ENCODE data around the gene LNP1. TPM values are rescaled to one million over a fixed set of nuclear protein-coding genes. Genes with fewer than 3 reads are reported as not detected.
"Not testable (repeated sequence)": the region's sequence is repeated elsewhere in the genome, so short reads cannot be mapped to it uniquely, and the experiment has no call there.

Gene LNP1
- total RNA-seq, 1 experiment from 2014 or later: 10.8 TPM

- peak; percentile 33 for DNase-seq (ENCODE audit: low read depth)
- in situ Hi-C loops (cut with HindIII; ENCODE audit: low pct_unique_long_range_greater_than_20kb, low sequenced_read_pairs): no loop called here
These were observed 61.7 kb downstream of the LNP1 start for GRCh38 chr3:100463002-100463401.

DNA sequence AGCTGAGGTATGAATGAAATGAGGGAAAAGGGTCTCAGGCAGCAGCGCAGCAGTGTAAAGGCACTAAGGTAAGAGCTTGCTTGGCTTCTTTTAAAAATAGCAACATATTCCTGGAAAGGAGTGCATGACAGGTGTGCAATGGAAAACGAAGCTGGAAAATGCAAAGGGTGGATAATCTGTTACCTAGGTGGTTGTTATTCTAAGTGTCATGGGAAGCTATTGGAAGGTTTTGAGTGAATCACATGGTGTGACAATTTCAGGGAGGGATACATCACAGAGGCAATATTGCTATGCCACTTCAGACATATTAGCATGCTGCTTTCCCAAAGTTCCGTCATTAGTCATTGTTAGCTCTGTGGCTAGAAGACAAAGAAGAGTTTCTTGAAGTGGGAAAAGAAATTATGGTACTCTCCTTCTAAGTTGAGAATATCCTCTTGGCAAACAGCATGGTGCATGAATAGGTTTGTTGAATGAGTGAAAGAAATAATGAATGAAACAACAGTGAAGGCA lies 62.4 kb downstream of the LNP1 start:
- in situ Hi-C loops (cut with HindIII; ENCODE audit: low pct_unique_long_range_greater_than_20kb, low sequenced_read_pairs): no loop called here
- DNase-seq (ENCODE audit: low read depth): no peak

DNA sequence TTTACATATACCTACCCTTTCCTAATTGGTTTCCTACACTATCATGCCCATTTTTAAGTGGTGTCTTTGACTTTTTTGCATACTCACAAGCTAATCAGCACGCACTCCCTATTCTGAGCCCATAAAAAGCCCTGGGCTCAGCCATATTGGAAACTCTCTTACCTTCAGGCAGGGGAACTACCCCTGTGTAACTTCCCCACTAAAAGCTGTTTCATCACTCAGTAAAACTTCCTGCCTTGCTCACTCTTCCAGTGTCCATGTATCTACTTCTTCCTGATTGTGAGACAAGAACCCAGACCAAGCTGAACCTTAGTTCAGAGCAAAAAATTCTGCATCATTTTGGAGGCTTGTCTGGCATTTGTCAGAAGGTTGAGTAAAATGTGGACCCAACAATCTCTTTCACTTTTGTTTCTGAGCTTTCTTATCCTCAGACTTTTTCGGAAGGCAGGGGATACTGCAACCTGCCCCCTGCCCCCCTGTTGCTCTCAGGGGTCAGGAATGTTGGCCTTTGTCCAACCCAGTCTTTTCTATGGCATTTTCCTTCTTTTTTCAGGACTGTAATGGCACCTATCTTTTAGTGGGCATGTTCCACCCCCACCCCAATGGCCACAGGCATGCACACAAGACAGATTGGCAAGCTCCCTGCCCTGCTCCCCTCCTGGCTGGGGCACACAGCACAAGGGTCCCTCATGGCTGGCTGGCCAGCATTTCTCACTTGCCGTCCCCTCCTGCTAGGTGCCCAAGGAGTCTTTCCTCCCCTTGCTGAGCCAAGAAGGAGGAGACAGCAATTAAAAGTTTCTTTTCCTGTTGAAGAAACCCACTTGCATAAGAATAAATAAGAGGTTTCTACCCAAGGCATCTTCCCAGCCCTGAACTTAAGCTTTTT lies 64.8 kb downstream of the LNP1 start:
- in situ Hi-C loops (cut with HindIII; ENCODE audit: low pct_unique_long_range_greater_than_20kb, low sequenced_read_pairs): no loop called here
- no peak for DNase-seq (ENCODE audit: low read depth)

DNA sequence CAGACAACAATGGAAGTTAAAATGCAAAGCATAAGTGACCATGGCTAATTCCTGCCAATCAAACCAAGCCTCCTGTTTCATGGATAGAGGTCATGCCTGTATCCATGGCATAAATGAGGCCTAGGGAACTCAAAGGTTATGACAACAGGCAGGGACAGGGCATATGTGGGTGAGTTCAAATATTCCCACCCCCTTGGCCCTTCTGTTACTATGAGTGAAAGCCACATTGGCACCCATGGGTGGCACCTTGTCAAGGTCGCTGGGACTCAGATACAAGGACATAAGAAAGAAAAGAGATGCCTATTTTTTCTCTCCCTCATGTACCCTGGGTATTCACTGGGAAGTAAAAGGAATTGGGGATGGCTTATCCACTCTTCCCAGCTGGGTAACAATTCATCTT lies 65.8 kb downstream of the LNP1 start:
- no peak for DNase-seq (ENCODE audit: low read depth)
- in situ Hi-C loops (cut with HindIII; ENCODE audit: low pct_unique_long_range_greater_than_20kb, low sequenced_read_pairs): no loop called here

DNA sequence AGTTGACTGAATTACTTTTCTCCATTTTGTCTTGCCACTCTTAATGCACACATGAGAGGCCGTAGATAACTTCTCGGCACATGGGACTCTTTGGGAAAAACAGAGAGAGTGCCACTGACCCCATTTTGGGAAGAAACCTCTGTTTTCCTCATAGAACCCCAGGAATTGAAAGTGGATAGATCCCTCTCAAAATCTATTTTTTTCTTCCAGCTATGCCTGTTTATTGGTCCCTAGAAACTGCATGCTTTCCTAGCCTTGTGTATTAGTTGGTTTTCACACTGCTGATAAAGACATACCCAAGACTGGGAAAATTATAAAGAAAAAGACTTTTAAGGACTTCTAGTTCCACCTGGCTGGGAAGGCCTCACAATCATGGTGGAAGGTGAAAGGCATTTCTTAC lies 67.3 kb downstream of the LNP1 start:
- in situ Hi-C loops (cut with HindIII; ENCODE audit: low pct_unique_long_range_greater_than_20kb, low sequenced_read_pairs): no loop called here

GRCh38 chr3:100470951-100471350 lies 69.6 kb downstream of the LNP1 start:
- in situ Hi-C loops (cut with HindIII; ENCODE audit: low pct_unique_long_range_greater_than_20kb, low sequenced_read_pairs): no loop called here
- DNase-seq (ENCODE audit: low read depth): no peak

More for the DNA sequence above, 67.3 kb downstream of the LNP1 start:
- no peak for DNase-seq (ENCODE audit: low read depth)

DNA sequence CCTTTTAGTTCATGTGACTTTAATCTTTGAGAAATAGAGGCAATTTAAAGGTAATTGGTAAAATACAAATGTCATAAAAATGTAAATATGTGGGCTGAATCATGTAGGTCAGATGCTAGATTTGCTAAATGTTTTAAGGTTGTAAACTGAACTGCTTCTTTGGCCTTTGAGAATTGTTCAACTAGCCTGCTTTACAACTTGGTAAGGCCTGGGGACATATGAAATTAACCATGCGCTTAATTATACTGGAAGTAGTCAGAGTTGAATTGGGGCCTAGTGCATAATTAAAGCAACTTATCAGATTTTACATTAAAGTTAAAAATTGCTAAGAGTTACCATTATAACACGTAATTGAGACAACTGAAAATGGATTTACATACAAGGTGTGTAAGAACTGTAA lies 70.1 kb downstream of the LNP1 start:
- no peak for DNase-seq (ENCODE audit: low read depth)
- in situ Hi-C loops (cut with HindIII; ENCODE audit: low pct_unique_long_range_greater_than_20kb, low sequenced_read_pairs): no loop called here

DNA sequence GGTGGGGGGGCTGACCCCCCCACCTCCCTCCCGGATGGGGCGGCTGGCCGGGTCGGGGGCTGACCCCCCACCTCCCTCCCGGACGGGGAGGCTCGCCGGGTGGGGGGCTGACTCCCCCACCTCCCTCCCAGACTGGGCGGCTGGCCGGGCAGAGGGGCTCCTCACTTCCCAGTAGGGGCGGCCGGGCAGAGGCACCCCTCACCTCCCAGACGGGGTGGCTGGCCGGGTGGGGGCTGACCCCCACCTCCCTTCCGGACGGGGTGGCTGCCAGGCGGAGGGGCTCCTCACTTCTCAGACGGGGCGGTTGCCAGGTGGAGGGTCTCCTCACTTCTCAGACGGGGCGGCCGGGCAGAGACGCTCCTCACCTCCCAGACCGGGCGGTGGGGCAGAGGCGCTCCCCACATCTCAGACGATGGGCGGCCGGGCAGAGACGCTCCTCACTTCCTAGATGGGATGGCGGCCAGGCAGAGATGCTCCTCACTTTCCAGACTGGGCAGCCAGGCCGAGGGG lies 76.6 kb downstream of the LNP1 start:
- DNase-seq (ENCODE audit: low read depth); in situ Hi-C loops (cut with HindIII; ENCODE audit: low pct_unique_long_range_greater_than_20kb, low sequenced_read_pairs): not testable (repeated sequence)

DNA sequence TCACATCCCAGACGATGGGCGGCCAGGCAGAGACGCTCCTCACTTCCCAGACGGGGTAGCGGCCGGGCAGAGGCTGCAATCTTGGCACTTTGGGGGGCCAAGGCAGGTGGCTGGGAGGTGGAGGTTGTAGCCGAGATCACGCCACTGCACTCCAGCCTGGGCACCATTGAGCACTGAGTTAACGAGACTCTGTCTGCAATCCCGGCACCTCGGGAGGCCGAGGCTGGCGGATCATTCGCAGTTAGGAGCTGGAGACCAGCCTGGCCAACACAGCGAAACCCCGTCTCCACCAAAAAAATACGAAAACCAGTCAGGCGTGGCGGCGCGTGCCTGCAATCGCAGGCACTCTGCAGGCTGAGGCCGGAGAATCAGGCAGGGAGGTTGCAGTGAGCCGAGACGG lies 77.2 kb downstream of the LNP1 start:
- DNase-seq (ENCODE audit: low read depth); in situ Hi-C loops (cut with HindIII; ENCODE audit: low pct_unique_long_range_greater_than_20kb, low sequenced_read_pairs): not testable (repeated sequence)

GRCh38 chr3:100480081-100480480 lies 78.7 kb downstream of the LNP1 start:
- DNase-seq (ENCODE audit: low read depth): no peak
- in situ Hi-C loops (cut with HindIII; ENCODE audit: low pct_unique_long_range_greater_than_20kb, low sequenced_read_pairs): no loop called here

GRCh38 chr3:100482176-100482575 lies 80.8 kb downstream of the LNP1 start:
- no peak for DNase-seq (ENCODE audit: low read depth)
- in situ Hi-C loops (cut with HindIII; ENCODE audit: low pct_unique_long_range_greater_than_20kb, low sequenced_read_pairs): no loop called here

DNA sequence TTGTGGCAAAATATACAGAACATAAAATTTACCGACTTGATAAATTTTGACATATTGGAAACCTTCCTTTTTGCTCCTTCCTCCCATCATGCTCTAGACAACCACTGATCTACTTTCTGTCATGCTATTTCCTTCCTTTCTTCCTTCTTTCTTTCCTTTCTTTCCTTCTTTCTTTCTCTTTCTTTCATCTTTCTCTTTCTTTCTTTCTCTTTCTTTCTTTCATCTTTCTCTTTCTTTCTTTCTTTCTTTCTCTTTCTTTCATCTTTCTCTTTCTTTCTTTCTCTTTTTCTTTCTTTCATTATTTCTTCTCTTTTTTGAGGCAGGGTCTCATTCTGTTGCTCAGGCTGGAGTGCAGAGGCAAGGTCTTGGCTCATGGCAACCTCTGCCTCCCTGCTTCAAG lies 82.2 kb downstream of the LNP1 start:
- in situ Hi-C loops (cut with HindIII; ENCODE audit: low pct_unique_long_range_greater_than_20kb, low sequenced_read_pairs): no loop called here
- no peak for DNase-seq (ENCODE audit: low read depth)

DNA sequence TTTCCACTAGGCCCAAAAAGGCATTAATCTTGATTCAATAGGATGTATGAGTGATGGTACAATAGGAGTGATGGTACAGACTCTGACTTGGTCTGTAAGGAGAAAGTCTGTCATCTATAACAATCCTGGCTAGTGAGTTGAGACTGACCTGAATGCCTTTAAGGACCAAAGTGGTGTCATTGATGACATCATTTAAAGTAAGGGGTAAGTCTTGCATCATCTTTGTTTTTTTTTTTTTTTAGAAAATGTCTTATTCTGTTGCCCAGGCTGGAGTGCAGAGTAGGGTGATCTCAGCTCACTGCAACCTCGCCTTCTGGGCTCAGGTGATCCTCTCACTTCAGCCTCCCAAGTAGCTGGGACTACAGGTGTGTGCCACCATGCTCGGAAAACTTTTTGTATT lies 85.5 kb downstream of the LNP1 start:
- no peak for DNase-seq (ENCODE audit: low read depth)
- in situ Hi-C loops (cut with HindIII; ENCODE audit: low pct_unique_long_range_greater_than_20kb, low sequenced_read_pairs): no loop called here

DNA sequence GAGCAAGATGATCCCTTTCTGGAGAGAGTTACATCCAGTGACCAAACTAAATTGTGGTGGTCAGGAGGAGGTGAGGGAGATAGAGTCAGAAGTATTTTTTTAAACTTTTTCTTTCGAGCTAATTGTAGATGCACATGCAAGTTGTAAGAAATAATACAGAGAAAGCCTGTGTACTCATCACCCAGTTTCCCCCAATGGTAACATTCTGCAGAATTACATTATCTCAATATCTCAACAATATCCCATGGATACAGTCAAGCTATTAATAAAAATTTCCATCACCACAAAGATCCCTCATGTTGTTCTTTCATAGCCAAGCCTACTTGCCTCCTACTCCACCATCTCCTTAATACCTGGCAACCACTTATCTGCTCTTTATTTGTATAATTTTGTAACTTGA lies 87.8 kb downstream of the LNP1 start:
- in situ Hi-C loops (cut with HindIII; ENCODE audit: low pct_unique_long_range_greater_than_20kb, low sequenced_read_pairs): no loop called here
- DNase-seq (ENCODE audit: low read depth): no peak

DNA sequence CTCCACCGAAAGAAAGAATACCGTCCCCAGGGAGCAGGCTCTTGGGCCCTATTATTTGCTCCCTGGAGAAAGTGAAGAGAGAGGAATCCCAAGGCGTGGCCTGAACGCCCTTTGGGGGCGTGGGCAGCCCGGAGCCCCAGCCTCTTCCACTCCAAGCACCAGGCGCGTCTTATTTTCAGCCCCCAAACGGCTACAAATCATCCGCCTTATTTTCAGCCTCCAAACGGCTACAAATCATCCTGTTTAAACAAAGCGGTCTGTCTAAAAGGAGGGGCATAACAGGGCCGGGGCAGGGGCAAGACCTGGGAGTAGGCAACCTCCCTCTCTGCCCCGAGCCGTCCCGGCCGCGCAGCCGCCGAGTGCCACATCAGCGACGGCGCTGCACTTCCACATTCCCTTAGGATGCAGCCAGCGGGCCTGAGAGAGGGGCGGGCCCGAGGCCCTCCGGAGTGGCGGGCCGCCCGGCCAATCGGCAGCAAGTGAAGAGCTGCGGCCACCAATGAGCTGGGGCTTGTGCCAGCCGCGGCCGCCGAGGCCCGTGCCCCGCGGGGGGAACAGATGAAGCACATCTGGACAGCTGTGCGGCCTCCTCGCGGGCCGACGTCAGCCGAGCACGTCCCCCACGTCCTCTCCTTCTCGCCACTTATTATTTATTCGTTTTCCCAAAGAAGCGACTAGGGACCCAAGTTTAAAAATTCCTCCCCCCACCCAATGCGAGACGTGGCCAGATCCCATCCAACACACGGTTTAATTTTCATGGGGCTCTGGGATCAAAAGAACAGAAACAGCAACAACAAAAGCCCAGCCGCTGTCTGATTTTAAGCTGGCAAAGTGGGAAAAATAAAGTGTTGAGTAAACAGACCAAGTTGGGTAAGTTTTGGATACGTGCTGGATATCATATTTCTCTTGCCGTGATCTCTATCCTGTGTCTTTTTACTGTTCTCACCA lies 91.0 kb downstream of the LNP1 start, which contains the start of gene TMEM45A:
Gene TMEM45A (plus strand): TSS at position 561 of the 948 bp plus-strand sequence. CDS start 62,593 bp downstream, outside the sequence.
- in situ Hi-C loops (cut with HindIII; ENCODE audit: low pct_unique_long_range_greater_than_20kb, low sequenced_read_pairs): no loop called here
- peak; percentile 93 for DNase-seq (ENCODE audit: low read depth)

DNA sequence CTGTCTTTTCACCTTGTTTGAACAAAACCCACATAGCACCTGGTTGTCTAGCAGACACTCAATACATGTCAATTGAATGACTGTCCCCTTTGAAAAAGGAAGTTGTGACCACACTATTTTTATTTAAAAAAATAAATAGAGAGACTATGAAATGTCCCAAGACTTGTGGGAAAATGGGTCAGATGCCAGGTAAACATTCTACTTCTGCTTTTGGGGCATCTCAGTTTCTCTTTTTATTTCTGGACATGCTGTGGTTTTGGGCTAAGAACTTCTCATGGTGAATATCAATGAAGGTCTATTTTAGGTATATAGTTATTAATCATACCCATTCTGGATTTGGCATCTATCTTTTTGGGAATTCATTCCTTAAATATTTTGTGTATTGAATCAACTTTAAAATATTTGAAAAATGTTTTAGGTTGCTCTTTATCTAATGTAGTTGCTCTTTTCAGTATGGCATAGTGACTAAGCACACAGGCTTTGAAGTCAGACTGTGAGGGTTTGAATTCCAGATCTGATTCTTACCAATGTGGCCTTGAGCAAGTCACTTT lies 95.4 kb downstream of the LNP1 start:
- DNase-seq (ENCODE audit: low read depth): peak; percentile 43
- in situ Hi-C loops (cut with HindIII; ENCODE audit: low pct_unique_long_range_greater_than_20kb, low sequenced_read_pairs): no loop called here

DNA sequence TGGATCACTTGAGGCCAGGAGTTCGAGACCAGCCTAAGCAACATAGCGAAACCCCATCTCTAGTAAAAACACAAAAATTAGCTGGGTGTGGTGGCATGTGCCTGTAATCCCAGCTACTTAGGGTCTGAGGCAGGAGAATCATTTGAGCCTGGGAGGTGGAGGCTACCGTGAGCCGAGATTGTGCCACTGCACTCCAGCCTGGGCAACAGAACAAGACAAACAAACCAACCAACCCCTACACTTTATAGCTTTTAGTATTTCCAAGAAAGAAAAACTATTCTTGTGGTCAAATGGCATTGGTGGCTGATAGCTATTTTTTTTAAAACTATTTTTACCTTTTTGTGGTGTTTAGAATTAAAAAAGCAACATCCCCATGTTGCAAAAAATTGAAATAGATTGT lies 98.3 kb downstream of the LNP1 start:
- in situ Hi-C loops (cut with HindIII; ENCODE audit: low pct_unique_long_range_greater_than_20kb, low sequenced_read_pairs): no loop called here

GRCh38 chr3:100500320-100500880 lies 99.1 kb downstream of the LNP1 start:
- DNase-seq (ENCODE audit: low read depth): no peak
- in situ Hi-C loops (cut with HindIII; ENCODE audit: low pct_unique_long_range_greater_than_20kb, low sequenced_read_pairs): no loop called here

More for the DNA sequence above, 98.3 kb downstream of the LNP1 start:
- no peak for DNase-seq (ENCODE audit: low read depth)
